Ramos (cell line): Measurements from ENCODE around the gene SHROOM3.

ENCODE experiments used
- in situ Hi-C: fragments of 300-500 bp; cut with MboI; formaldehyde crosslinking; loops from one replicate; pipeline ENCODE4 v1.14.3; 2022; ENCODE audit warnings: low sequenced_read_pairs; ENCODE audit not compliant: unreplicated experiment

Gene SHROOM3

DNA sequence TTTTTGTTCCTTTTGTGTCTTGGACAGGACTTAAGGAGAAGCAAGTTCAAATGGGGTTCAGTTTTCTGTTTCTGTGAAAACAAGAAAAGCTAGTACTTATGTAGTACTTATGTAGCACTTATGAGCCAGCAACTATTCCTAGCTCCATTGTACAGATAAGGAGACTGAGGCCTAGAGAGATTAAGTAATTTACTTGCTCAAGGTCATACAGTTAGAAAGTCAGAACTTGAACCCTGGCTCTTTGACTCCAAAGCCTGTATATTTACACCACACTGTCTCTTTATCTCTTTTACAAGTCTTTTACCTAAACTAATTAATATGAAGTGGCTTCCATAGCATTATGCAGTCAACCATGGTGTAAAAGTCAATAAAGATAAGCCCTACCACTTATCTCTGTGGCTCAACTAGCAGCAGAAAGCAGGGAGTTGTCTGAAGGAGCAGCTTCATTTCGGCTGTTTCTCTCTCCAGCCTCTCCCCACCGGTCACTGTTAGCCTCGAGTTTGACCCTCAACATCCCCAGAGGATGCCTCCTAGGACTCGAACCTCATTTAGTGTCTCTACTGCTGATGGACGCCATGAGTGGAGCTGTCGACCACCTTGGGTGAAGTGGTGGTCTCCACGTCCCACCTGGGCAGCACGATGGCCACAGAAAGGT lies 209.9 kb downstream of the SHROOM3 start:
- in situ Hi-C loops: no loop called here

DNA sequence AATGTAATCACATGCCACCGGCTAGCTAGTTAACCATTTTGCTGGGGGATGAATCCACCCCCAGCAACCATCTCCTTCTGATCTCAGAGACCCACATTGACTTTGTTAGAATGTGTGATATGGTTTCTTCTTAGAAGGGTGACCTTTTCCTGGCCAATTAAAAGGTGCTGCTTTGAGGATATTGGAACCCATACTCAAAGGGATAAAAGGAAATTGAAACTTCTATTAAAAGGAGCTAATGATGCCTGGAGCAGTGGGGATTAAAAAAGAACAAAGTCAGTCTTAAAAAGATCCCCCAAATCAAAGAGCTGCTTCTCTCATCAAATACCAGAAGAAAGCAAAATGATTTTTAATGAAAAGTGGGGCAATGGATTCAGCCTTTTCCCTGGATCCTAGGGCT lies 214.1 kb downstream of the SHROOM3 start:
- in situ Hi-C loops: no loop called here

DNA sequence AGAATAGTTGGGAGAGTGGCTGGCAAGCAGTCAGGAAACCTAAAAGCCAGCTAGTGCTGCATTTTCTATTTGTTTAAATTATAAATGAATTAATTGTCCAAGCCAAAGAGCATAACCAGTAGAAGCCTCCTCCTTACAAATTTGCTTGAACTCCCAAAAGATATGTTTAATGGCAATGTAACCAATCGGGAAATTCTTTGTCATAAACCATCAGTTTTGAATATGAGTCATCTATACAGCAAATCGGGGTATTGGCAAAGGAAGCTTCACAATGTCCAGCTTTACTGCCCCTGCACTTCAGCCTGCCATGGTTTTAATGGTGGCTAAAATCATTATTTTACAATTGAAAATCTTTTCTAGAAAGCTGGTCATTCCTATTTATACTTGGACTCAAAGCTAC lies 216.6 kb downstream of the SHROOM3 start:
- in situ Hi-C loops: no loop called here

DNA sequence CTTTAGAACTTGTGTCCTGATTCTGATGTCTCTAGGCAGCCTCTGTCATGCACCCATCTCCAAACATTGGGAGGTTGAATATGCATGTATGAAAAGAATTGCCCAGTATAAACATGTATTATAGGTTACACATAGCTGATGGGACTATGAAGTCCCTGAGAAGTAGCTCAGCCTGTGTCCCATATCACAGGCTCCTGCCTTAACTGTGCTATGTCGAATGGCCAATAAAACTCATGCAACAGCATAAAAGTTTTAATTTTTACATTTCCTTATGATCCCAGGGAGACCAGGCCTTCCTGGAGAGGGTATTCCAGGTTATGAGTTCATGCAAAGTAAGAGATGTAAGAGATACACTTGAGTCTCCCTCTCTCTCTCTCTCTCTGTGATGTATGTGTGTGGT lies 217.4 kb downstream of the SHROOM3 start:
- in situ Hi-C loops: no loop called here

DNA sequence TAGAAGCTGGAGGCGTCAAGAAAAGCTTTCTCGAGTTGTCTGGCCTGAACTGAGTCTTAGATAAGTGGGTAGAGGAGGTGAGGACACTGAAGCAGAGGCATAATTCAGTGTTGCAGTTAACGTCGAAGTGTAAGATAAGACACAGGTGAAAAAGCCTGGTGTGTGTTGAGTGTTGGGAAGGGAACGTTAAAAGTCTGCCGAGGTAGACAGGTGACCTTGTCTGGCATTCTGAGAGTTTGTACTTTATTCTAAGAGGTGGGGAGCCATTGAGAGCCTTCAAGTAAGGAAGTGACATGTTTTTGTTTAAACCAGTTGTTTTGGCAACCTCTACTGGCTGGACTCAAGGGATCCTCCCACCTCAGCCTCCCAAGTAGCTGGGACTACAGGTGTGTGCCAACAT lies 219.1 kb downstream of the SHROOM3 start:
- in situ Hi-C loops: no loop called here

DNA sequence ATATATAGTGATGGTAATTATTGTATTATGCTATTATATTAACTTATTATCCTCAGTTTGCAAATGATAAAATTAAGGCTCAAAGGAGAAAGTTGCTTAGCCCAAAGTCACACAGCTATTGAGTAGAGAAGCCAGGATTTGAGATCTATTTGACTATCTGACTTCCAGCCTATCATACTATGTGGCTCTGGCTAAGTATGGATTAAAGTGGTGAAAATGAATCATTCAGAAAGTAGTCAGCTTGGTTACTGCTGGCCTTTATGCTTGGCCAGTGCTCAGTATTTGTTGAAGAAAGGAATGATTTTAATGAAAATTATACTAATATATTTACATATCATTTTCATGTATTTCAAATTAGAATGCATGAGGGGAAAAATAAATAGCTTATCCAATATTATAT lies 219.8 kb downstream of the SHROOM3 start:
- in situ Hi-C loops: no loop called here

DNA sequence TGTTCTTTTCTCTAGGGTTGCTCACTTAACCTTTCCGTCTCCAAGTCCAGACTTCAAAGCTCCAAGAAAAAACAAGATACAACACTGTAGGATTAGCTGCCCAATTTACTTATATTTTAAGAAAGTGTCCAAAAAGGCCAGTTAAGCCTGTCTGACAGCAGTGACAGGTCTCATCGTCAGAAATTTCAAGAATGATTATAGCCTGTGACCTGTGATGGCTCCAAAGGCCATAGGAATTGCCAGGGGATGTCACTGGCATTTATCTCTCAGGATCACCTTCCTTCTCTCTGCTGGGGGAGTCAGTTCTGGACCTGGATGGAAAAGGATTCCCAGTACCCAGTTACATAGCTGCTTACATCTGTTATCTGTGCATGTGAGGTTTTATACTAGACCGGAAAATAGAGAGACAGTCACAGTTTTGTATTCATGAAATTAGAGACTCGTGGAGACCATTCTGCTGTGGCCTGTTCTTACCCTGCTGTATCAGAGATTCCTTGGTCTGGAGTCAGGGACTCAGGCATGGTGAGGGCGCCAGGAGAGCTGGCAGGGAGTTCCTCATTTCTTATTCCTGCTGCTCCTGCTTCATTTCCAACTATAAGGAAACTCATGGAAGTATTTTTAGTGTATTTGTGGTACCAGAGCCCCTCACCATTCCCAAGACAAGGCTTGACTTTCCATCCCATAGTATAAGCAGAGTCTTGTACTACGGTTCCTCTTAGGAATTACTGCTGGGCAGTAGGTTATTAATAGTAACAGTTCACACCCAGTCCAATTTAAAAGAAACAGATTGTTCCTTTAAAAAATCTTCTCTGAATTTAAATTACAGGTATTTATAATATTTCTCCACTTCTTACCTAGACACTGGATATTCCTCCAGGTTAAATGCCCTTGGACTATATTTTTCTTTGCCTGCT lies 220.8 kb downstream of the SHROOM3 start:
- in situ Hi-C loops: no loop called here

DNA sequence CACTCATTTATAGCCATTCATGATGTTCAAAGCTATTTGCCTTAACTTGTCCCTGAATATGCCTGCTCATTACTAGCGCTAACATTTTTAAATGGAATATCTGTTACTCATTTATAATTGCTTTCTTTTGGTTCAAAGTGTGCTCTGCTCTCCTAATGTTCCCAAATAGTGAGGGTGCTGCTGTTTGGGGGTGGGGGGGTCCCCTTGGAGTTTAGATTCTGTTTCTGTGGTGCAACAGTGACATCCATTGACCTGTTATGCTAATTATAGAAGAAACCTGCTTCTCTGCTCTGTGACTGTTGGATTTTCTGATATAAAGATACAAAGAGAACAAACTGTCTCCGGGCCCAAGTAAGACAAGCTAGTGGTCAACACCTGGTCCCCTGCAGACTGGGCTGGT lies 222.4 kb downstream of the SHROOM3 start:
- in situ Hi-C loops: no loop called here

DNA sequence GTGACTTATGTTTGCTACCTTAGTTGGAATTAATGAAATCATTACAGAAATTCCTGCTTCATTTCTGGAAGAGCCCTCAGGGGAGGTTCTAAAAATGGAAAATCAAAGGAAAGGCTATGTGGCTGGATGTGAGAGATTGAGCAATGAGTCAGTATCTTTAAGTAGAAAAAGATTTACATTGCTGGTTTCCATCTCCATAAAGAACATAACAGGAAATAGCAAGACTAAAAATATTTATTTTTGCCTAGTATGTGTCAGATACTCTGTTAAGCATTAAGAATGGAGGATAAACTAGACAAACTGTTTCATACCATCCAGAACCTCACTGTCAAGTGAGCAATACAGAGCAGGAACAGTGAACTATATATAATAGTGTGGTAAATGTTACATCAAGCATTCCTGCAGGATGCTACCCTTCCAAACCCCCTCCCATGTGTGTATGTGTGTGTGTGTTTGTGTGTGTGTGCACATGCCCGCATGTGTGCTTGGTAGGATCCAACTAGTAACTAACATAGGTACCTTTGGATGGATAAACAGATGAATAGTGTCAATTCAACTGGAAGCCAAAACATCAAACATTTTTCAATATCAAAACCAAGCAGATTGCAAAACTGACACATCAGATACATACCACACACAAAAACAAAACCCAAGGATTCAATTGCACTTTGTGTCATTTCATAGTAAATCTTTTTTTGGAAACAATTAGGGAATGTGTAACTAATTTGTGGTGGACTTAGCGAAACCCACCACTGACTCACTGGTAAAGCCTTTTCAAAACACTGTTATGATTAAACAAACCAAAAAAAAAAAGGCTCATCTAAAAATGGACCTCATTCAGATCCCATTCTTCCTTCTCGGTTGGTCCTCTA lies 223.4 kb downstream of the SHROOM3 start:
- in situ Hi-C loops: no loop called here

DNA sequence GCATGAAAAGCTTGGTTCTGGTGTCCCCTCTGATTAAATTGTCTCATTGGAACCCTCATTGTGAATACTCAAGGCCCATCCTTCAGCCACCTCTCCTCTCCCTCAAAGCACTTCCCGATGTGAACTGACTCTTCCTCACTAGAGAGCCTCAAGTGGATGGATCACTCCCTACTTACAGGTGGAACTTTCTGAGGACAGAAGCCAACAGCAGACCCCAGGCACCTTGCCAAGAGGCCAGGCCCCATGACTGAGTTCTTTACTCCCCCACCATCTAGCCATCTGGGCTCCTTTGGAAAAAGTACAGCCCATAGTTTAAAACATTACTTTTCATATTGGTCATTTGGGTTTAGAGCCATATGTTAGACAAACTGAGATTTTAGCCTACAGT lies 224.1 kb downstream of the SHROOM3 start:
- in situ Hi-C loops: no loop called here

DNA sequence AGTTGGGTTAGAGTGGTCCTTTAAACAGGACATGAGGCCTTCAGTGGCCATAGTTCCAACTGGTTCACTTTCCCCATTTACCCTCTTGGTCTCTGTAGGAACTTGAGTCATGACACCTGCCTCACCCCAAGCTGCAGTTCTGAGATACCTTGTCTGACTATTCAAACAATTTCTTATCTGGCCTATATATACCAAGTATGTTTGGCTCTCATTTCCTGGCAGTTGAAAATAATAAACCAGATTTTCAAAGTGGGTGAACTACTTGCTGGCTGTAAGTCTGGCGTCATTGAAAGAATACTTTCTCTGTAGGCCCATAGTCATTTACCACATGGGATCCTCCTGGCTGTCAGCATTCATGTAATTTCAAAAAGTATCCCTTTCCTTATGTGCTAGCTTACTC lies 228.8 kb downstream of the SHROOM3 start:
- in situ Hi-C loops: no loop called here

DNA sequence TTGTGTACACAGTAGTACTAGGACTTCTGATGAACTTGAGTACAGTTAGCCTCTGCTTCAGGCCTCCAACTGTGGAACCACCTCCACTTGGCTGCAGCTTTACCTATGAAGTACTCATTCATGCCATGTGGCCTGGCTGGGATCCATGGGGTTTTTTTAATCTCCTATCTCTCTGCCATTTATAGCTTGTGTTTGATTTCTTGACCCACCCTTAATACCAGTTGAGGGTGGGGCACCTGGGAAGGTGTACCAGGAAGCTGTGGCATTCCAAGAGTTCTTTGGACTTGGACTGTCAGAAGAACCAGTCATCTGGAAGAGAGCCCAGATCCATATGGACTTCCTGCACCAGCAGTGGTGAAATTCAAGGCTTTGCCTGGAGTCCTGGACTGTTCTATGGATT lies 230.1 kb downstream of the SHROOM3 start:
- in situ Hi-C loops: no loop called here

DNA sequence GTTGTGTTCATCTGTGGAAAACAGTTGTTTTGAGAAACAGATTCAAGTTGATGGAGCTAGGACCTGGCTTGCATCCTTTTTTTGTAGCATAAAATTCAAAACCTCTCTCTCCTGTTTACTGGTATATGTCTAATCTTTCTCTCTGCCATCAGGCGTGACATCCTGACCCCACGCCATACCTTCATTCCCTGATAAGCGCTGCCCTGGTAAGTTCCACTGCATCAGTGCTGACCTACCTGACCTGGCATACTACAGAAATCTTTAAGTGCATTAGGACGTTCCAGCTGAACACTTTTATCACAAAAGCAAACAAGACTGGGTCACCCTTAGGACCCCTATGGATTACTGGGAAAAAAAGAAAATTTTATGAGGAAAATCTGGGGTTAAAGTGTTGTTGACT lies 230.7 kb downstream of the SHROOM3 start:
- in situ Hi-C loops: no loop called here

DNA sequence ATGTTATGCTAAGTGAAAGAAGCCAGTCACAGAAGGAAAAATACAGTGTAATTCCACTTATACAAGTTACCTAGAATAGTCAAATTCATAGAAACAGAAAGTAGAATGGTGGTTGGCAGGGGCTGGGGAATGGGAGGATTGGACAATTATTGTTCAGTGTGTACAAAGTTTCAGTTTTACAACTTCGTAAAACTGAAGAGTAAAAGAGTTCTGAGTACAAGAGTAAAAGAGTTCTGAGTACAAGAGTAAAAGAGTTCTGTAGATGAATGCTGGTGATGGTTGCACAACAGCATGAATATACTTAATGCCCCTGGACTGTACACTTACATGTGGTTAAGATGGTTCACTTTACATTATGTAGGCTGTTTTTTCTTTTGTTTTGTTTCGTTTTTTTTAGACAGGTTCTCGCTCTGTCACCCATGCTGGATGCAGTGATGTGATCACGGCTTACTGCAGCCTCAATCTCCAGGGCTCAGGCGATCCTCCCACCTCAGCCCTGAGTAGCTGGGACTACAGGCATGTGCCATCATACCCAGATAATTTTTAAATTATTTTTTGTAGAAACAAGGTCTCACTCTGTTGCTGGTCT lies 232.0 kb downstream of the SHROOM3 start:
- in situ Hi-C loops: no loop called here

DNA sequence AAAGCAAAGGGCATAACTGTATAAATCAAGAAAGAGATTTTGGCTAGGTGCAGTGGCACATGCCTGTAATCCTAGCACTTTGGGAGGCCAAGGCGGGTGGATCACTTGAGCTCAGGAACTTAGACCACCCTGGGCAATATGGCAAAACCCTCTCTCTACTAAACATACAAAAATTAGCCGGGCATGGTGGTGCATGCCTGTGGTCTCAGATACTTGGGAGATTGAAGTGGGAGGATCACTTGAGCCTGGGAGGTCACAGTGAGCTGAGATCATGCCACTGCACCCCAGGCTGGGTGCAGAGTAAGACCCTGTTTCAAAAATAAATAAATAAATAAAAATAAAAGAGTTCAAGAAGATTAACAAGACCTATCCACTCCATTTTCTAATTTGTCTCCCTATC lies 235.6 kb downstream of the SHROOM3 start:
- in situ Hi-C loops: no loop called here

DNA sequence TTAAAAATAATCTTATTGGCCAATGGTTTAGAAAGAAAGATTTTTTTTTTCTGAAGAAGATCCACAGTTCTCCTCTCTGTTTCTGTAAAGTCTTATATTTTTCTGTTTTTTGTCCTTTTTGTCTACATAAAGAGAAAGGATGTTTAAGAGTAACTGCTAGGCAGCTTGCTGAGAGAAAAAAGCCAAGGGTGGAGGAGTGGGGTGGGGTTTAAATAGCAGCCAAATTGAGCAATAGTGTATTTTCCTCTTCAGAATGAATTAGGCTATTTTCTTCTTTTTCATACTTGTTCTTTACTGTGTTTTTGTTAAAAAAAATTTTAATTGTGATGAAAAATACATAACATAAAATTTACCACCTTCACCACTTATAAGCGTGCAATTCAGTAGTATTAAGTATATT lies 238.3 kb downstream of the SHROOM3 start:
- in situ Hi-C loops: no loop called here

DNA sequence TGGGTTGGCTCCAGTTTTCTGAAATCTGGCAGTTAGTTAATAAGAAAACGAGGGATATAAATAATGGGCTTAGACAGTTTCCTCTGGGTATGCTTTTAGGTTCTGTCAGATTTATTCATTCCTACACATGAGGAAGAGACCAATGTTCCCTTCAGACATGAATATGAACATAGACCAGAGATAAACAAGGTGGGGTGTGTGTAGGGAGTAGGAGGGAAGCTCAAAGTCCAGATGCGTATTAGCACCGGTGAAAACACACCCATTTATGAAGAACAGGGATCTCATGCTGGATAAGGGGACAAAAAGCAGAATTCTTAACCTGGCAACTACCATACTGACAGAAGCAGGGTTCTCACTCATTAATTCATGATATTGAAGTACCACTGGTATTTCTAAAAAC lies 240.0 kb downstream of the SHROOM3 start:
- in situ Hi-C loops: no loop called here

DNA sequence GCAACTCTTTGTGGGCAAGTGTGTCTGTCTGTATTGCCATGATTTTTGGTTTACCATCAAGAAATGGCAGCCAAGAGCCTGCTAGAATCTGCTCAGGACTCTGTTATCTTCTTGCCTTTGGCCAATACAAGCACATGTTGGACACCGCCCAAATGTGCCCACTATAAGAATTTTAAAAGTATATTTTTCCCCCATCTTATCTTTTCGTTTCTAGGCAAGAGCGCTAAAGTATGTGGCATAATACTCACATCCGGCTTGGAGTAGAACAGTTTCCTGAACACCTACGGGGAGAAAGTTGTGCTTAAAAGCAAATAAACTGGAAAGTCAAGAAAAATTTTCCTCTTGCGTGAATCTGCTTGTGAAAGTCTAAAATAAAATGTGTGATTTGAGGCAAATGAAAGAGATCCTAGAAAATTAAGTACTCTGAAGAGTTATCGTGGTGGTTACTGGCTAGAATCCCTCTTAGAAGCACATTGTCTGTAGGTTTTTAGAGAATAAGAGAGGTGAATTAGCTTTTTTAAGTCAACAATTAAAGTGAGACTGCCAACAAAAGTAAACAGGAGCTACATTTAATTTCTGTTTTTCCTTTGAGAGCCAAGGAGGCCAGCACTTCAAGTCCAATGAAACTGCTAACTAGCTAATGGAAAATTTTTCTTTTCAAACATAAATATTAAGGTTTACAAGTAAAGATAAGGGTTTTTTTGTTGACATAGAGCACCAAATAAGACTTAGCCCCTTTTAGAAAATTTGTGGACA lies 242.7 kb downstream of the SHROOM3 start:
- in situ Hi-C loops: no loop called here

DNA sequence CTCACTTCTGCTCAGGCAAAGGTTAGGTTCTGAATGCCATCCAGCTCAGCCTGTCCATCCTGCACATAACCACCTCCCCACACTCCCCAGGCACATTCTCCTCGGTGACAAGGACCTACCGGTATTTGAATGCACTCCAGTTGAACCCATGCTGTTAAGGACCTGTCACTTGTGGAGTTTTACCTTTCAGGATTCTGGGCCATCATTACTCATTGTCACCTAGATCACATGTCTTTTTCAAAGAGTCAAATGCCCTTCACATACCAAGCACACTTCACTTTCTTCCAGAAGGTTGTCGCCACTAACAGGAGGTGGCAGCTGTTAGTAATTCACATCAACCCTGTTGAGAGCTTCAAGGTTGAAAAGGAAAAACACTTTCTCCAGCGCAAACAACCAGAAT lies 244.7 kb downstream of the SHROOM3 start:
- in situ Hi-C loops: no loop called here

DNA sequence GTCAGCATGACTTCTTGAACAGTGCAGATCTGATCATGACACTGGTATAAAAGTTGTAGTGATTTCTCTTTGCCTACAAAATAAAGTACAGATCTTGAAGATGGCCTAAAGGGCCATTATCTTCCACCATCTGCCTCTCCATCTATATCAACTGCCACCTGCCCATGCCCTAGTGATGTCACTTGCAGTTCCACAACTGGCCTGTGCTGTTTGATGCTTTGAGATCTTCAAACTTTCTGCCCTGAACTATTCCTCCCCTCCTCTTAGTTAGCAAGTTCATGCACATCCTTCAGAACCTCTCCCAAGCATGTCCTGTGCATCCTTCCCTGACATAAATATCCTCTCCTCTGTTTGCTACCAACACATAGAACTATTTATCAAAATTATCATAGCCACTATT lies 245.9 kb downstream of the SHROOM3 start:
- in situ Hi-C loops: no loop called here
